PC-3 (cell line): ENCODE results near the gene RBFOX2. TPM values are rescaled to one million over a fixed set of nuclear protein-coding genes. Genes with fewer than 3 reads are reported as not detected.

Experiments used
- ATAC-seq: fragments of 200-7000 bp; cut with Tn5 transposase; 2 replicates; pipeline ENCODE4 v1.9.1; 2020; ENCODE audit warnings: mild to moderate bottlenecking, moderate library complexity
- BruUV-seq: library from RNA; stranded (reverse); fragments of 400-500 nt; replicated peaks from 2 replicates; lab custom pipeline; 2021; lab: Mats Ljungman, UMichigan
- CTCF ChIA-PET: fragments of 300-600 bp; sonication (Branson Sonifier 250); formaldehyde crosslinking; loops from one replicate; lab custom pipeline; 2022; ENCODE audit warnings: antibody characterized with exemption; lab: Charles Lee
- POLR2A ChIA-PET: fragments of 300-600 bp; sonication (Branson Sonifier 250); formaldehyde crosslinking; loops from one replicate; lab custom pipeline; 2022; ENCODE audit warnings: antibody characterized with exemption; ENCODE audit not compliant: unreplicated experiment; lab: Charles Lee
- DNase-seq: peaks from one replicate; pipeline ENCODE4 v3.0.0-alpha.2; 2015
- H2AFZ ChIP-seq: fragments of 300-600 bp; sonication (generic); 2 replicates; pipeline ENCODE4 v1.6.0; 2016; ENCODE audit warnings: antibody characterized with exemption, low read length
- H3F3A ChIP-seq: fragments of 300-600 bp; sonication (generic); one replicate; pipeline ENCODE4 v1.6.0; 2017; ENCODE audit warnings: antibody characterized with exemption, low read length, control low read depth, mild to moderate bottlenecking; ENCODE audit not compliant: unreplicated experiment
- H3K27ac ChIP-seq: fragments of 300-600 bp; sonication (generic); 2 replicates; pipeline ENCODE4 v1.5.1; 2016; ENCODE audit warnings: mild to moderate bottlenecking, low read length
- H3K27me3 ChIP-seq: fragments of 300-600 bp; sonication (generic); 2 replicates; pipeline ENCODE4 v1.6.1; 2016; ENCODE audit warnings: low read length, mixed read lengths
- H3K36me3 ChIP-seq: fragments of 300-600 bp; sonication (generic); 2 replicates; pipeline ENCODE4 v1.6.1; 2016; ENCODE audit warnings: low read depth, mixed run types, low read length, mixed read lengths
- H3K4me1 ChIP-seq: fragments of 300-600 bp; sonication (generic); 2 replicates; pipeline ENCODE4 v1.5.1; 2016; ENCODE audit warnings: low read length; ENCODE audit not compliant: insufficient read depth
- H3K4me2 ChIP-seq: fragments of 300-600 bp; sonication (generic); 2 replicates; pipeline ENCODE4 v1.6.0; 2016; ENCODE audit warnings: low read length
- H3K4me3 ChIP-seq: fragments of 300-600 bp; sonication (generic); 2 replicates; pipeline ENCODE4 v1.5.1; 2016; ENCODE audit warnings: mild to moderate bottlenecking, low read length, mixed read lengths
- H3K79me2 ChIP-seq: fragments of 300-600 bp; sonication (generic); 2 replicates; pipeline ENCODE4 v1.6.1; 2017; ENCODE audit warnings: low read length, mixed read lengths
- H3K9ac ChIP-seq: fragments of 300-600 bp; sonication (generic); 2 replicates; pipeline ENCODE4 v1.6.0; 2016; ENCODE audit warnings: mild to moderate bottlenecking, low read length
- H3K9me2 ChIP-seq: fragments of 300-600 bp; sonication (generic); replicated peaks from 2 replicates; pipeline ENCODE4 v1.6.1; 2016; ENCODE audit warnings: mixed run types, low read length, mixed read lengths
- H3K9me3 ChIP-seq: fragments of 300-600 bp; sonication (generic); 2 replicates; pipeline ENCODE4 v1.6.1; 2016; ENCODE audit warnings: low read length, mixed read lengths
- H4K20me1 ChIP-seq: fragments of 300-600 bp; sonication (generic); 2 replicates; pipeline ENCODE4 v1.6.1; 2016; ENCODE audit warnings: low read length, mixed read lengths
- EZH2 ChIP-seq: fragments of 300-600 bp; sonication (generic); IDR thresholded peaks from one replicate; pipeline ENCODE4 v1.6.1; 2017; ENCODE audit warnings: antibody characterized with exemption, mild to moderate bottlenecking, low read length; ENCODE audit not compliant: unreplicated experiment
- EZH2phosphoT487 ChIP-seq: fragments of 300-600 bp; sonication (generic); IDR thresholded peaks from 2 replicates; pipeline ENCODE4 v1.6.1; 2018; ENCODE audit warnings: mild to moderate bottlenecking, antibody characterized with exemption, low read length, borderline replicate concordance
- intact Hi-C: fragments of 100-400 bp; cut with micrococcal nuclease; formaldehyde crosslinking; loops from 2 replicates; pipeline ENCODE4 v1.9.0; 2023
- total RNA-seq: library from RNA; depleted of rRNA; stranded (reverse); fragments of >200 nt; gene quantifications from 2 replicates; pipeline ENCODE4 v1.2.3, GENCODE V29; 2014
- TF ChIP-seq, protein P1 (sequence below): fragments of 300-600 bp; sonication (generic); conservative IDR thresholded peaks from 2 replicates; pipeline ENCODE4 v1.5.1; 2017; ENCODE audit warnings: antibody characterized with exemption, low read depth, mild to moderate bottlenecking, low read length

Gene RBFOX2
- total RNA-seq, 1 experiment from 2014 or later, result 75.1 TPM

GRCh38 chr22:35938226-35938625, 90.4 kb downstream of the RBFOX2 start:
- DNase-seq (no peak), ATAC-seq (no peak)
- no peak overlapping the region for H3K4me2 ChIP-seq
- no peak overlapping the region for H2AFZ ChIP-seq
- H3F3A ChIP-seq, result no peaks in the 10 kb centered on the region
- no peak overlapping the region for H3K9ac ChIP-seq
- CTCF ChIA-PET, result no interaction called here
- H3K4me1 ChIP-seq, result no peaks in the 10 kb centered on the region
- H3K79me2 ChIP-seq, result peaks cover 32% of the 10 kb centered on the region
- no peak overlapping the region for H3K27ac ChIP-seq
- no peaks in the 10 kb centered on the region for H3K27me3 ChIP-seq
- no peaks in the 10 kb centered on the region for H3K9me3 ChIP-seq
- intact Hi-C loops, result no loop called here
- H3K4me3 ChIP-seq, result no peak overlapping the region
- TF ChIP-seq, protein P1, sequence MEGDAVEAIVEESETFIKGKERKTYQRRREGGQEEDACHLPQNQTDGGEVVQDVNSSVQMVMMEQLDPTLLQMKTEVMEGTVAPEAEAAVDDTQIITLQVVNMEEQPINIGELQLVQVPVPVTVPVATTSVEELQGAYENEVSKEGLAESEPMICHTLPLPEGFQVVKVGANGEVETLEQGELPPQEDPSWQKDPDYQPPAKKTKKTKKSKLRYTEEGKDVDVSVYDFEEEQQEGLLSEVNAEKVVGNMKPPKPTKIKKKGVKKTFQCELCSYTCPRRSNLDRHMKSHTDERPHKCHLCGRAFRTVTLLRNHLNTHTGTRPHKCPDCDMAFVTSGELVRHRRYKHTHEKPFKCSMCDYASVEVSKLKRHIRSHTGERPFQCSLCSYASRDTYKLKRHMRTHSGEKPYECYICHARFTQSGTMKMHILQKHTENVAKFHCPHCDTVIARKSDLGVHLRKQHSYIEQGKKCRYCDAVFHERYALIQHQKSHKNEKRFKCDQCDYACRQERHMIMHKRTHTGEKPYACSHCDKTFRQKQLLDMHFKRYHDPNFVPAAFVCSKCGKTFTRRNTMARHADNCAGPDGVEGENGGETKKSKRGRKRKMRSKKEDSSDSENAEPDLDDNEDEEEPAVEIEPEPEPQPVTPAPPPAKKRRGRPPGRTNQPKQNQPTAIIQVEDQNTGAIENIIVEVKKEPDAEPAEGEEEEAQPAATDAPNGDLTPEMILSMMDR, result no peak
- TF ChIP-seq EZH2 (no peak), EZH2phosphoT487 (no peak)
- POLR2A ChIA-PET, result no interaction called here
- H4K20me1 ChIP-seq, result no peaks in the 10 kb centered on the region
- H3K9me2 ChIP-seq, result no peaks in the 10 kb centered on the region
- H3K36me3 ChIP-seq, result no peaks in the 10 kb centered on the region
- no TSS peak for BruUV-seq

DNA sequence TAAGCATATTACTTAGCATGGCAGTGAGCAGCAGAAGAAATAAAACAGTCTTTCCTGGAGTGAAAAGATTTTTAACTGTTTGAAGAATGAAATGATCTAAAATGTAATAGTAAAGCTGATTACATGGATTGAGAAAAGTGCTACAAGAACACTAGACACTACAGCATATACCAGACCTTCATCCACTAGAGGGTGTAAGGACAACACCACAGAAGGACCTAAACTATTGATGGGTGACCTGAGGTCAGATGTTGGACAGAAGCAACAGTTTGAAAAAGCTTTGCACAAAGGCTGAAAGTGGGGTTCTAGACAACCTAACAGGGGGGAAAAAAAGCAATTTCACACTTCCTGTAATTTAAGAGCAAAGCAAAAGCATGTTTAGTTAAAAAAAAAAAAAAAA, 97.7 kb downstream of the RBFOX2 start:
- H3K79me2 ChIP-seq, result peaks cover 13% of the 10 kb centered on the region
- BruUV-seq, result no TSS peak
- ATAC-seq (peak; percentile 67), DNase-seq (peak; percentile 49)
- TF ChIP-seq EZH2phosphoT487, result no peak
- TF ChIP-seq, protein P1, result peak; percentile 62
- TF ChIP-seq EZH2, result no peak
- H3K4me1 ChIP-seq, result no peaks in the 10 kb centered on the region
- no peaks in the 10 kb centered on the region for H3F3A ChIP-seq
- POLR2A ChIA-PET, result no interaction called here
- no peak overlapping the region for H3K27ac ChIP-seq
- H3K9me2 ChIP-seq, result no peaks in the 10 kb centered on the region
- no peak overlapping the region for H2AFZ ChIP-seq
- no peaks in the 10 kb centered on the region for H3K27me3 ChIP-seq
- H3K4me3 ChIP-seq, result no peak overlapping the region
- CTCF ChIA-PET, result interaction anchor here (0.6 to 2.3 kb wide), 2 partner anchors 96 to 135 kb away, joined by 3 to 8 read pairs; no protein-coding TSS in a partner anchor
- intact Hi-C loops, result loop anchor here (1.0 to 5.0 kb wide), 3 partner anchors 96 to 193 kb away; partner anchors contain the start of gene RBFOX2
- H4K20me1 ChIP-seq, result no peaks in the 10 kb centered on the region
- H3K9ac ChIP-seq, result no peak overlapping the region
- no peaks in the 10 kb centered on the region for H3K9me3 ChIP-seq
- no peak overlapping the region for H3K4me2 ChIP-seq
- H3K36me3 ChIP-seq, result no peaks in the 10 kb centered on the region

DNA sequence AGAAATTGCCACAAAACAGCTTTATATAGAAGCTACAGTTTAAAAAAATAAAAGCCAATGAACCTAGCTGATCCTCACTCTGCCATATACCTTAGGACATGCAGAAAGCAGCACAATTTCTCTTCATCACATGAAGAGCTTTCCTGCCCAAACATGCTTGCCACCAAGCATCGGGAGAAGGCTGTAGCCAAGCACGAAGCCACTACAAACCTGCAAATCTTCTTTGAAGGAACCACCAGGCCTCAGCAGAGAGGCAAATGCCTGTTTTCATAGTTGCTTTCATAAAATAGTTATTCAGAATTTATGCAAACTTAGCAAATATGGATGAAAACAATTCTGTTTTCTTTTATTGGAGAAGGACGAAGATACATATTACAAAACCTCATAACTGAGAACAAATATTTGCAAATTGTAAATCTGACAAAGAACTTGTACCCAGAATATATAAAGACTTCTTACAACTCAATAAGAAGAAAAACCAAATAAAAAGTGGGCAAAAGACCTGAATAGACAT, 100.3 kb downstream of the RBFOX2 start:
- peaks cover 29% of the 10 kb centered on the region for H3K79me2 ChIP-seq
- no peaks in the 10 kb centered on the region for H3K36me3 ChIP-seq
- ChIA-PET POLR2A (no interaction called here), CTCF (interaction anchor here (1.0 kb wide), 1 partner anchor 137 kb away, joined by 3 read pairs; no protein-coding TSS in a partner anchor)
- TF ChIP-seq EZH2phosphoT487 (no peak), EZH2 (no peak)
- TF ChIP-seq, protein P1, result no peak
- ATAC-seq, result no peak
- H3K9ac ChIP-seq, result no peak overlapping the region
- no peaks in the 10 kb centered on the region for H4K20me1 ChIP-seq
- DNase-seq, result no peak
- intact Hi-C loops, result loop anchor here (10.0 kb wide), 1 partner anchor 174 kb away; no protein-coding TSS in a partner anchor
- H3K9me3 ChIP-seq, result no peaks in the 10 kb centered on the region
- no peak overlapping the region for H3K4me3 ChIP-seq
- no peaks in the 10 kb centered on the region for H3F3A ChIP-seq
- no peaks in the 10 kb centered on the region for H3K9me2 ChIP-seq
- H3K27me3 ChIP-seq, result no peaks in the 10 kb centered on the region
- H3K27ac ChIP-seq, result no peak overlapping the region
- no peak overlapping the region for H3K4me2 ChIP-seq
- no TSS peak for BruUV-seq
- H3K4me1 ChIP-seq, result peaks cover 4% of the 10 kb centered on the region; the same call in 1 of the 2 replicates
- no peak overlapping the region for H2AFZ ChIP-seq
